Karpas-422 (cell line): ENCODE results near the gene KDM8. TPM values are rescaled to one million over a fixed set of nuclear protein-coding genes. Genes with fewer than 3 reads are reported as not detected.

ENCODE experiments used
- DNase-seq: peaks from one replicate; pipeline ENCODE4 v3.0.0-alpha.2; 2015
- H2AFZ ChIP-seq: fragments of 200-600 bp; sonication (generic); 2 replicates; pipeline ENCODE4 v1.6.1; 2014; ENCODE audit warnings: antibody characterized with exemption, low read length, mixed read lengths
- H3K27ac ChIP-seq: fragments of 200-600 bp; sonication (generic); 2 replicates; pipeline ENCODE4 v1.5.1; 2014; ENCODE audit warnings: mild to moderate bottlenecking, low read length, moderate library complexity
- H3K27me3 ChIP-seq: fragments of 200-600 bp; sonication (generic); 2 replicates; pipeline ENCODE4 v1.6.1; 2014; ENCODE audit warnings: low read length, mixed read lengths
- H3K36me3 ChIP-seq: fragments of 200-600 bp; sonication (generic); 2 replicates; pipeline ENCODE4 v1.6.1; 2014; ENCODE audit warnings: low read length, mixed read lengths; ENCODE audit not compliant: insufficient read depth
- H3K4me1 ChIP-seq: fragments of 200-600 bp; sonication (generic); 2 replicates; pipeline ENCODE4 v1.6.1; 2014; ENCODE audit warnings: mild to moderate bottlenecking, low read length, mixed read lengths
- H3K4me2 ChIP-seq: fragments of 200-600 bp; sonication (generic); 2 replicates; pipeline ENCODE4 v1.6.1; 2014; ENCODE audit warnings: low read length, low read depth, mild to moderate bottlenecking; ENCODE audit not compliant: poor library complexity, severe bottlenecking
- H3K4me3 ChIP-seq: fragments of 200-600 bp; sonication (generic); 2 replicates; pipeline ENCODE4 v1.5.1; 2014; ENCODE audit warnings: mild to moderate bottlenecking, antibody characterized with exemption, low read length, mixed read lengths
- H3K79me2 ChIP-seq: fragments of 200-600 bp; sonication (generic); 2 replicates; pipeline ENCODE4 v1.6.1; 2014; ENCODE audit warnings: mild to moderate bottlenecking, low read length, mixed read lengths
- H3K9ac ChIP-seq: fragments of 200-600 bp; sonication (generic); 2 replicates; pipeline ENCODE4 v1.6.0; 2014; ENCODE audit warnings: low read length
- H3K9me2 ChIP-seq: fragments of 200-600 bp; sonication (generic), shearing (Covaris generic); replicated peaks from 2 replicates; pipeline ENCODE4 v1.6.0; 2014; ENCODE audit warnings: mild to moderate bottlenecking, low read length, moderate library complexity; ENCODE audit not compliant: insufficient read depth
- H3K9me3 ChIP-seq: fragments of 300-700, 200-600 bp; sonication (generic); 2 replicates; pipeline ENCODE4 v1.6.1; 2014; ENCODE audit warnings: low read length, mixed read lengths
- H4K20me1 ChIP-seq: fragments of 200-600 bp; sonication (generic); 2 replicates; pipeline ENCODE4 v1.6.1; 2014; ENCODE audit warnings: mild to moderate bottlenecking, antibody characterized with exemption, low read length, low read depth; ENCODE audit not compliant: insufficient read depth
- total RNA-seq: library from RNA; depleted of rRNA; stranded (reverse); fragments of >200 nt; shearing (Covaris generic); gene quantifications from 2 replicates; pipeline ENCODE4 v1.2.3, GENCODE V29; 2014; ENCODE audit warnings: low replicate concordance

KDM8 gene
- total RNA-seq, 1 experiment from 2014 or later: 3.1 TPM

- no peaks in the 10 kb centered on the region for H3K27me3 ChIP-seq
- no peak overlapping the region for H3K9ac ChIP-seq
- no peaks in the 10 kb centered on the region for H3K79me2 ChIP-seq
- H3K4me3 ChIP-seq: no peak overlapping the region
- no peaks in the 10 kb centered on the region for H3K4me1 ChIP-seq
- H3K36me3 ChIP-seq: no peaks in the 10 kb centered on the region
- H3K4me2 ChIP-seq: no peak overlapping the region
- DNase-seq: no peak
- H3K9me3 ChIP-seq: no peaks in the 10 kb centered on the region
- no peaks in the 10 kb centered on the region for H4K20me1 ChIP-seq
- no peaks in the 10 kb centered on the region for H3K9me2 ChIP-seq
- H2AFZ ChIP-seq: no peak overlapping the region
- no peak overlapping the region for H3K27ac ChIP-seq
These were observed 17.6 kb upstream of the KDM8 start for GRCh38 chr16:27185776-27186130.

- Histone ChIP-seq H2AFZ (no peak overlapping the region), H3K9me2 (no peaks in the 10 kb centered on the region), H3K79me2 (no peaks in the 10 kb centered on the region), H3K9me3 (no peaks in the 10 kb centered on the region), H4K20me1 (no peaks in the 10 kb centered on the region), H3K4me3 (no peak overlapping the region), H3K4me1 (no peaks in the 10 kb centered on the region), H3K9ac (no peak overlapping the region), H3K27ac (no peak overlapping the region), H3K27me3 (no peaks in the 10 kb centered on the region), H3K36me3 (no peaks in the 10 kb centered on the region), H3K4me2 (no peak overlapping the region)
- DNase-seq: no peak
These were observed 14.7 kb upstream of the KDM8 start for GRCh38 chr16:27188633-27189032.

DNA sequence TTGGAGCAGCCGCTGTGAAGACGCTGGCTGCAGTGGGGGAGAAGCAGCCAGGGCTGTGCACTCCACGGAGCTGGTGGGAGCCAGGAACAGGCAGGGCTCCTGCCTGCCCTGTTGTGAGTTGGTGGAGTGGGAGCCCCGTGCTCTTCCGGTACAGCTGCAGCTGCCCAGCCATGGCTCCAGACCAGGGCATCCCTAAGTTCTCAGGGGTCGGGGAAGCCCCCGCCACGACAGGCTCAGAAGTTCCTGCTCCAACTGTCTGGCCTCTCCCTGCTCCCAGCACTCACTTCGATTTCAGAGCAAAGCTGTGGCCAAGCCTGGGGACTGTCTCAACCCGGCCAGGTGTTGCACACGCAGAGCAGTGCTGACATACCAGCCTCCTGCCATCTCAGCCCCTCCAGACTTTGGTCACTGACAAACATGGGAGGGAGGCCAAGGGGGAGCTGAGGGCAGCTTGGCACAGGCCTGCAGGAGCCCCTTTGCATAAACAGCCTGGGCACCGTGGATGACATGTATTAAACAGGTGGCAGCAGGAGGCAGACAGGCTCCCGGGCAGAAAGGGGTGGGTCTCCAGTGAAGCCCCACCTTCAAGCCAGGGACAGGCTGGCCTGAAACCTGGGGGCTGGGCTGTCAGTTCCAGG, 13.9 kb upstream of the KDM8 start:
- H3K9me3 ChIP-seq: no peaks in the 10 kb centered on the region
- peak; percentile 48 for DNase-seq

DNA sequence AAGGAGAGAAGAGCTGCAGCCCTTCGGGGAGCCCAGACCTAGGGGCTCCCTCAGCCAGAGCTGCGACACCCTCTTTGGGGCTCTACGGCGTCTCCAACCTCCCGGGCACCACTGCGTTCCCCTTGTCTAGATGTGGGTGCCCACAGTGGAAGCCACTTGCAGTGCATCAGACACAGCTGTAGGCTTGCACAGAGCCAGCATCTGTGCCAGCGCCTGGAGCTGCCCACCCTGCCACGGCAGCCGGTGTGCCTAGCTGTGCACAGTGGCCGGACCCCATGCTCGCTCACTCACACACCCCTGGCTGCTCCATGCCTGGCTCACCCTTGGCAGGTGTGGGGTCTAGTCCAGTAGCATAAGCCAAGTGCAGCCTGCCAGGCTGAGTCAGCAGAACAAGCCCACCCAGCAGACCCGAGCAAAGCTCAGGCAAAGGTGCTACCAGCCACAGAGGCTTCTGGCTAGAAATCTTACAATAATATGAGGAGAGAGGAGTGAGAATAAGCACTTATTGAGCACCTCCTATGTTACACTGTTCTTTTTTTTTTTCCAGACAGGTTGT, 12.9 kb upstream of the KDM8 start:
- H3K79me2 ChIP-seq: no peaks in the 10 kb centered on the region
- no peaks in the 10 kb centered on the region for H3K4me1 ChIP-seq
- H3K9me2 ChIP-seq: no peaks in the 10 kb centered on the region
- H3K9ac ChIP-seq: no peak overlapping the region
- H3K27ac ChIP-seq: no peak overlapping the region
- H3K9me3 ChIP-seq: no peaks in the 10 kb centered on the region
- DNase-seq: no peak
- H4K20me1 ChIP-seq: no peaks in the 10 kb centered on the region
- H3K4me2 ChIP-seq: no peak overlapping the region
- no peak overlapping the region for H2AFZ ChIP-seq
- H3K36me3 ChIP-seq: no peaks in the 10 kb centered on the region
- no peaks in the 10 kb centered on the region for H3K27me3 ChIP-seq
- H3K4me3 ChIP-seq: no peak overlapping the region

More for the DNA sequence above, 13.9 kb upstream of the KDM8 start:
- no peak overlapping the region for H3K9ac ChIP-seq
- H3K79me2 ChIP-seq: no peaks in the 10 kb centered on the region
- no peak overlapping the region for H3K27ac ChIP-seq
- H3K4me2 ChIP-seq: no peak overlapping the region
- H3K9me2 ChIP-seq: no peaks in the 10 kb centered on the region
- H2AFZ ChIP-seq: no peak overlapping the region
- no peaks in the 10 kb centered on the region for H3K27me3 ChIP-seq
- no peaks in the 10 kb centered on the region for H4K20me1 ChIP-seq
- no peaks in the 10 kb centered on the region for H3K4me1 ChIP-seq
- H3K4me3 ChIP-seq: no peak overlapping the region
- H3K36me3 ChIP-seq: no peaks in the 10 kb centered on the region

DNA sequence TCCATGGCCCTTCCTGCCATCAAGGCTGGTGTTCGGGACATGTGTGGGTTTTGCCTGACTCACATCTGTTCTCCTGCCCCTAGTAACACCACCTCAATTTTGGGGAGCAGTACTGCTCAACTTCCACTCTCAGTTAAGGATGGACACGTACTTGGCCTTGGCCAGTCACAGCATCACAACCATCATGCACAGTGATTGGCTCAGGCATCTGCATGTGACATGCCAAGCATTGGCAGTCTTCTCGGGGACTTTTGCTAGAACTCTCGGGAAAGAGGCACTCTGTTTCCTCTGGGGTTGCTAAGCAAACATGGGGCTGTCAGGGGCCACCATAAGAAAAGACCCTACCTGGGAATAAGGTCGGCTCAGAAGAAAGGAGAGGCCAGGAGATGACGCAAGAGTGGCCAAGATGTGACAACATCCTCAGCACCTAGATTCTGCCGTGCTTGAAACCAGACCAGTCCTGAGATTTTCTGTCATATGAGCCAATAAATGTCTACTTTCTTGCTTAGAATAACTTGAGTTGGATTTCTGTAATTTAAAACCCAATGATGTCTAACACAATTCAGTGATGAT, 11.9 kb upstream of the KDM8 start:
- Histone ChIP-seq H3K9me2 (no peaks in the 10 kb centered on the region), H3K9me3 (no peaks in the 10 kb centered on the region), H4K20me1 (no peaks in the 10 kb centered on the region), H3K4me3 (no peak overlapping the region), H3K27me3 (no peaks in the 10 kb centered on the region), H3K4me2 (no peak overlapping the region), H2AFZ (no peak overlapping the region), H3K79me2 (no peaks in the 10 kb centered on the region), H3K36me3 (no peaks in the 10 kb centered on the region), H3K9ac (no peak overlapping the region), H3K27ac (no peak overlapping the region), H3K4me1 (no peaks in the 10 kb centered on the region)
- DNase-seq: no peak

DNA sequence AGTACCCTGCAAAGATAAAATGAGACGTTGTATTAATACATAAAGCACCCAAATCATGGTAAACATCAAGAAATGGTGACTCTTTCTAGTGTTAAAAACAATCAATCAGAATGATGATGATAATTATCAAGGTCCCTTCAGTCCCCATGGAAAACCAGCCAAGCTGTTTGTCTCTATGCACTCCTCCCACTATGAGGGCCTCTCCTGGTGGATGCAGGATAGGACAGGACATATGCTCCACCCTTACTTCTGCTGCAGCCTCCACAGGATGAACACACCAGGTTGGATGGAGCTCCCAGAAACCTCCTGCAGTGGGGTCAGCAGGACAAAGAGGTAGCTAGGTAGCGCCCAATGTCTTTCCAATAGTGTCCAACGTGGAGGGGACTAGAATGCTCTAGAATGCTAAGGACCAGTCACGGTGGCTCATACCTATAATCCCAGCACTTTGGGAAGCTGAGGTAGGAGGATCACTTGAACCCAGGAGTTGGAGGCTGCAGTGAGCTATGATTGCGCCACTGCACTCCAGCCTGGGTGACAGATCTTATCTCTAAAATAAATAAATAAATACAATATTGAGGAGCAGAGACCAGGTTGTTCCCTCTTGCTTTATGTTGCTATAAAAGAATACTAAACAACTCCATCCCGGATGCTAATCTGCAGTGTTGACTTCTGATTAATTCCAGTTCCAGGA, 9.9 kb upstream of the KDM8 start:
- Histone ChIP-seq H2AFZ (no peak overlapping the region), H3K36me3 (no peaks in the 10 kb centered on the region), H3K79me2 (no peaks in the 10 kb centered on the region), H3K4me1 (no peaks in the 10 kb centered on the region), H3K27me3 (no peaks in the 10 kb centered on the region), H3K9ac (no peak overlapping the region), H3K4me2 (no peak overlapping the region), H3K4me3 (no peak overlapping the region), H3K9me3 (no peaks in the 10 kb centered on the region), H4K20me1 (no peaks in the 10 kb centered on the region), H3K9me2 (no peaks in the 10 kb centered on the region), H3K27ac (no peak overlapping the region)
- DNase-seq: no peak

DNA sequence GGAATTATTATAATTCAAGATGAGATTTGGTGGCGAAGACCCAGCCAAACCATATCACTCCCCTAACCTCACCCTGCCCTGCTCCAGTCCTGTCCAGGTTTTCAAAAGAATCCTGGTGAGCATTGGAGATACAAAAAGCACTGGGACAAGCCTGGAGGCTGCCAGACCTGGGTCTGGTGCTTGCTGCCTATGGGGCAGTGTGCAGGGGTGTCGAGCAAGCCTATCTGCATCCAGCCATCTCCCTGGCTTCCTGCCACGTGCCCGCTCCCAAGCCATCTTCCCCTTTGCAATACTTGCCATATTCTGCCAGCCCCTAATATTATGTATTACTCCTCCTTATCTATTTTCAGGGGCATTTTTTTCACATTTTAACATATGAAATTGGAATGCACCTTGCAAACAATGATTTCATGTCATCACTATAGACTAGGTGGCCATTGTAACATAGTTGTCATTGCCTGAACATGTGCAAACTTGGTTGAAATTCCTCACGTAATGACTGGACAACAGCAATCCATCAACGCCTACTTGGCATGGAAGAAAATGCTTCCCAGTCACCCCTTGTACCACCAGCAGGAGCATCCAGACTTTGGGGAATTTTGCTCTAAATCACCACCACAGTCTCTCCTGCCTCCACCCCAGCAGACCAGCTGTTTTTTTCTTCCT, 8.1 kb upstream of the KDM8 start:
- Histone ChIP-seq H4K20me1 (no peaks in the 10 kb centered on the region), H3K27me3 (no peaks in the 10 kb centered on the region), H3K36me3 (no peaks in the 10 kb centered on the region), H3K4me2 (no peak overlapping the region), H3K9me3 (no peaks in the 10 kb centered on the region), H3K4me3 (no peak overlapping the region), H3K9me2 (no peaks in the 10 kb centered on the region), H3K79me2 (no peaks in the 10 kb centered on the region), H3K9ac (no peak overlapping the region), H2AFZ (no peak overlapping the region), H3K4me1 (peaks cover 10% of the 10 kb centered on the region), H3K27ac (no peak overlapping the region)
- no peak for DNase-seq

- no peak overlapping the region for H3K27ac ChIP-seq
These were observed 7.3 kb upstream of the KDM8 start for GRCh38 chr16:27195941-27196595.

More at GRCh38 chr16:27195941-27196595, 7.3 kb upstream of the KDM8 start:
- no peak for DNase-seq
- Histone ChIP-seq H3K9ac (no peak overlapping the region), H3K27me3 (no peaks in the 10 kb centered on the region), H3K36me3 (no peaks in the 10 kb centered on the region), H3K4me1 (peaks cover 10% of the 10 kb centered on the region), H2AFZ (no peak overlapping the region), H3K4me2 (no peak overlapping the region), H3K9me2 (no peaks in the 10 kb centered on the region), H3K79me2 (no peaks in the 10 kb centered on the region), H3K4me3 (no peak overlapping the region), H3K9me3 (no peaks in the 10 kb centered on the region), H4K20me1 (no peaks in the 10 kb centered on the region)
